ENCODE data around the gene PODXL2. TPM values are rescaled to one million over a fixed set of nuclear protein-coding genes. Genes with fewer than 3 reads are reported as not detected.
"Not testable (repeated sequence)": the region's sequence is repeated elsewhere in the genome, so short reads cannot be mapped to it uniquely, and the experiment has no call there.

PODXL2 gene
- total RNA-seq, 1 donor from 2014 or later: 1.0 TPM

DNA sequence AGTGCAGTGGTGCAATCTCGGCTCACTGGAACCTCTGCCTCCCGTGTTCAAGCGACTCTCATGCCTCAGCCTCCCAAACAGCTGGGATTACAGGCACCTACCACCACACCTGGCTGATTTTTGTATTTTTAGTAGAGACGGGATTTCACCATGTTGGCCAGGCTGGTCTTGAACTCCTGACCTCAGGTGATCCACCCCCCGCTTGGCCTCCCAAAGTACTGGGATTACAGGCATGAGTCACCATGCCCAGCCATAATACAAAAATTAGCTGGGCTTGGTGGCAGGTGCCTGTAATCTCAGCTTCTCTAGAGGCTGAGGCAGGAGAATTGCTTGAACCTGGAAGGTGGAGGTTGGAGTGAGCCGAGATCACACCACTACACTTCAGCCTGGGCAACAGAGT, 26.0 kb downstream of the PODXL2 start:
- not testable (repeated sequence) for DNase-seq (ENCODE audit: low read depth in 2 of 2)

DNA sequence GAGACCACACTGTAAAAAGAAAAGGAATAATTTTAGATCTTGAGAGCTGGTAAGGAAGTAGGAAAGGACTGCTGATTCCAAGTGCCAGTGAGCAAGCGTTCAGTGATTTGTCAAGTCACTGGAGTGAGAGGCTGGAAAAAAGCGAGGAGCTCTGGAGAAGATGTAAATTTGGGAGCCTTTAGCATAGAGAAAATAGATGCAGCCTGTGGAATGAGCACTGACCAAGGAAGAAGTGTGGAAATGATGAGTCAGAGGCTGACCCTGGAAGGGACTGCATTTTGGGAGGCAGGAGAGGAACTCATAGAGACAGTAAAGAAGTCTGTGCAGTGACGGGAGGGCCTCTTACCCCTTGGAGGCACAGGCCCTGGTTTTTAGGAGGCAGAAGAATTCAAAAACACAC, 26.7 kb downstream of the PODXL2 start:
- DNase-seq (ENCODE audit: low read depth in 2 of 2): no peak

DNA sequence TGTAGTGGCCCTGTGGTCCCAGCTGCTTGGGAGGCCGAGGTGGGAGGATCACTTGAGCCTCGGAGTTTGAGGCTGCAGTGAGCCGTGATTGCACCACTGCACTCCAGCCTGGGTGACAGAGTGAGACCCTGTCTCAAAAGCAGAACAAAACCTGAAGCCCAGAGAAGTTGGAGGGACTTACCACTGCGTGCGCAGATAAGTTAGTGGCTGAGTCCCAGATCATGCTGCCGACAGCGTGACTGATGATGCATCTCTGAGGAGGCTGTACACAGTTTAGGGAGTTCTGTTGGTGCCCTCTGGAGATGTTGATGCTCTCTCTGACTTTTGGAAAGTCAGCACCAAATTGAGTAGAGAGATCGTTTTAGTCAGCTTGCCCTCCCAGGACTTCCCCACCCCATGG, 27.9 kb downstream of the PODXL2 start:
- no peak for DNase-seq (ENCODE audit: low read depth in 2 of 2)

DNA sequence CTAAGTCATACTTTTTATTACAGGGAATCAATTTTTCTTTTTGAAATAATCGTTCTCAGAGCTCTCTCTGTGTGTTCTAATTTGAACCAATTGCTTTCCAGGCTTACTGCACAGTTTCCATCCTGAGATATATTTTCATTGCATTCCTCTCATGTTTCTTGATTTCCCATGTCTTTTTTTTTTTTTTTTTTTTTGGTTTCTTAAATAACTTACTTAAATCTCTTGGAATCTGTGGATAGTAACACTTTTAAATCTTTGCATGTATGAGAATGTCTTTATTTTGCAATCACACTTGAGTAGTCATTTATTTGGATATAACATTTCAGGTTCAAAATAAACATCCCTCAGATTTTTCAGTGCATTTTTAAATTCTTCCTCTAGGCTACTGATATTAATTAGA, 29.2 kb downstream of the PODXL2 start:
- no peak for DNase-seq (ENCODE audit: low read depth in 2 of 2)

DNA sequence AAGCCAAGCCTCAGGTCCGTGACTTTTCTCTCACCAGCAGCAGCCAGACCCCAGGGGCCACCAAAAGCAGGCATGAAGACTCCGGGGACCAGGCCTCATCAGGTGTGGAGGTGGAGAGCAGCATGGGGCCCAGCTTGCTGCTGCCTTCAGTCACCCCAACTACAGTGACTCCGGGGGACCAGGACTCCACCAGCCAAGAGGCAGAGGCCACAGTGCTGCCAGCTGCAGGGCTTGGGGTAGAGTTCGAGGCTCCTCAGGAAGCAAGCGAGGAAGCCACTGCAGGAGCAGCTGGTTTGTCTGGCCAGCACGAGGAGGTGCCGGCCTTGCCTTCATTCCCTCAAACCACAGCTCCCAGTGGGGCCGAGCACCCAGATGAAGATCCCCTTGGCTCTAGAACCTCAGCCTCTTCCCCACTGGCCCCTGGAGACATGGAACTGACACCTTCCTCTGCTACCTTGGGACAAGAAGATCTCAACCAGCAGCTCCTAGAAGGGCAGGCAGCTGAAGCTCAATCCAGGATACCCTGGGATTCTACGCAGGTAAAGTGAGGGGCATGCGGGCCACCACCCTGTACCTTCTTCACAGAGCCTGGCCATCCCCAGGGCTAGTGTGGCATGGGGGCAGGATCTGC, 31.8 kb downstream of the PODXL2 start:
- no peak for DNase-seq (ENCODE audit: low read depth in 2 of 2)

DNA sequence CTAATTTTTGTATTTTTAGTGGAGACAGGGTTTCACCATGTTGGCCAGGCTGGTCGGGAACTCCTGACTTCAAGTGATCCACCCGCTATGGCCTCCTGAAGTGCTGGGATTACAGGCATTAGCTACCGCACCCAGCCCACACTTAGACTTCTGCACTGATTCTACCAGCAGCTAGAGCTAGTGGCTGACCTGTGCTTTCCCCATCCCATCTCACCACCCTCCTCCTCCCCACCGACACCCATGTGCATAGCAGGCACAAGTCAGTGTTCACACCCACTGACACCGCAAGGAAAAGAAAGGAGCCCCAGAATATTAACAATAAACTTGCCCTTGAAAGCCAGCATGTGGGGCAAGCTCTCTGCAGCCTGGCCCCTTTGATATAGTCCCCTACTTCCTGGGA, 32.6 kb downstream of the PODXL2 start:
- DNase-seq (ENCODE audit: low read depth in 2 of 2): no peak

DNA sequence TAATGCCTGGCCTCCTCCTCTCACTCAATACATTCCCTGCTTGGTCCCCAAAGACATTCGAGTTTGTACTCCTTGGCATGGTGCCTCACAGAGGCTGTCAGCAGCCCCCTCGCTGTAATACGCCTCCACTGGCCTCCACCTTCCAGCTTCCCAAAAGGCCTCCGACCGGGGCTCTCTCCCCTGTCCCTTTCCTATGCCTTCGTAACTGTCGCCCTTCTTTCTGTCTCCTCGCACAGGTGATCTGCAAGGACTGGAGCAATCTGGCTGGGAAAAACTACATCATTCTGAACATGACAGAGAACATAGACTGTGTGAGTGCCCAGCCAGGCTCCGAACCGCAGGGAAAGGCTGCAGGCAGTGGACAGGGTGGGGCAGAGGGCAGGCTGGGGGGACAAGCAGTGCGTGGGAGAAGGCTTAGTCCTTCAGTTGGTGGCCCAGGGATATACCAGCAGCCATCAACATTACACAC, 33.0 kb downstream of the PODXL2 start:
- no peak for DNase-seq (ENCODE audit: low read depth in 2 of 2)

DNA sequence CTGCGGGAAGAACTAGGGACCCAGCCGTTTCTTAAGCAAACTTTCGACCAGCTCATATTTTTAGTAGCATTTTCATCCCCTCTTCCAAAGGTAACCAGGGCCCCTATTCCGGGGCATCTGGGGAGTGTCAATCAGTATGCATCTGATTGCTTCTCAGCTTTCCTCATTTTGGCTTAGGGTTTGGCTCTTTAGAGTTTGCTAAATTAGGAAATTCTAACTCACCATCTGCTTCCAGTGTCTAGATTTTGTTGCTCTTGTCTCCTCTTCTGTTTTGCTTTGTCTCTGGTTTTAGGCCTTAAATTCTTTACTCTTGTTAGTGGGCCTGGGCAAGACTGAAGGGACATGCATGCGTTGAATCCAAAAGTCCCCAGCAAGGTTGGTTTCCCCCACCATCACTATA, 34.2 kb downstream of the PODXL2 start:
- no peak for DNase-seq (ENCODE audit: low read depth in 2 of 2)

DNA sequence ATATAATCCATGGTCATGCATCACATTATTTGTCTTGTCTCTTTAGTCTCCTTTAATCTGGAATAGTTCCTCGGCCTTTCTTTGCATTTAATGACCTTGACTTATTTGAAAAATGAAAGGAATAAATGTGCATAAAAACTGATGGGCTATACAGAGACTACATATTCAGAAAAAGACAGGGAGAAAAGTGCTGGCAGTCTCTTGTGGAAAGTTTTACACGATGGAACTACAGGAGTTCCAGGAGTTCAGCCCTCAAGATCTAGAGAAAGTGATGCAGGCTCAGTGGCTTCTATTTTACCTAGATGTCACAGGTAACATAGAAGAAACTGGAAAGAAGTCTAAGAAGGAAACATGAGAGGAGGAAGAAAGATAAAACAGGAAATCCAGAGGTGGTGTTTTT, 36.2 kb downstream of the PODXL2 start:
- no peak for DNase-seq (ENCODE audit: low read depth in 2 of 2)

DNA sequence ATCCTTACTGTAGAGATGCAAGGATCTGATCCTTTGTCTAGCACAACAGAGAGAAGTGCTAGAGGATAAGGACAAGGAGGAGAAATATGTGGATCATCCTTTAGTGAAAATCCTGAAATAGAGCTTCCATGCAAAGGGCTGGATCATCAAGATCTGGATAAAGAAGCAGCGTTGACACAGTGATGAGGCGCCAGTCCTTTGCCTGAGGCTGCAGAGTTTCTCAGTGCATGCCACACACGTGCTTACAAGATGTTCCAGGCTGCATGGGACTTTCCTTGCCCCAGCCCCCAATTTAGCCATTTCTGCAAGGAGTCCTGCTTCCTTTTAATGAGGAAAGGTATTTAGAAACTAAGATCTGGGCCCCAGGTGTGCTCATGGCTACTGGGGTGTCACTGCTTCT, 36.6 kb downstream of the PODXL2 start:
- DNase-seq (ENCODE audit: low read depth in 2 of 2): no peak

DNA sequence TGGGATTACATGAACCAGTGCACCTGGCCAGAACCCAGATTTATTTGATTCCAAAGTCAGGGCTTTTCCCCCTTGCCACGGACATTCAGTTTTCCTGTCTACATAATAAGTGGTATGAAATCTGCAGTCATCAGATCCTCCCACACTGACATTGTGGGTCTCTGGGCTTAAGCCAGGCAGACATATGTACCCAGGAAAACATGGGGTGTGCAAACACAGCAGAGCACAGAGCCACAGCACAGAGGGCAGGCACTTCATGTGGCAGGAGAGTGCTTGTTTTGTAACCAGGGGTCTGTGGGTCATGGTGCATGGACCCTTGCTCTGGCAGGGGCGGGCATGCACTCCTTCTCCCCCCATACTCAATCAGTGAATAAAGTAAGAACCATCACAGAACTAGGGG, 37.7 kb downstream of the PODXL2 start:
- no peak for DNase-seq (ENCODE audit: low read depth in 2 of 2)

DNA sequence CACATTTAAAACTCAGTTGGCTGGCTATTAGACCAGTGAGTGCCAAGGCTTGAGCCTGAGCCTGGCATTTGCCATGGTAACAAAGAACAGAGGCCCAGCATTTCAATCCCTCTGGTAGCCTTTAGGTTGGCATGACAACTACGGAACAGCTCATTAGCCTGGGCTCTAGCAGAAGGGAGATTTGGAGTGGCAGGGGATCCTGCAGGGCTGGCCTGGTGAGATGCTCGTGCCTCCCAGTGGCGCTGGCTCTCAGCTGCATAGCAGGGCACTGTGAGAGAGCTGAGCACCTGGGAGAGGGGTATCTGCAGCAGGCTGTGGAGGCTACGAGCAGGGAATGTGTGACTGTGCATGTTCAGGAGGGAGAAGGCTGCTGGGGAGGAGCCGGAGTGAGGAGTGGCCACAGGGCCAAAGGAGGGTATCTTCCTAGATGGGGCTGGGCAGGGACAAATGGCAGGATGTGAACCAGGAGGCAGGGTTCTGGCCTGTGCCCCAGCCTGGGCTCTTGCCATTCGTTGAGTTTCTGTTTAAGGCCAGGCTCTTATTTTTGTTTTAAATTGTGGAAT, 38.2 kb downstream of the PODXL2 start:
- DNase-seq (ENCODE audit: low read depth in 2 of 2): no peak

DNA sequence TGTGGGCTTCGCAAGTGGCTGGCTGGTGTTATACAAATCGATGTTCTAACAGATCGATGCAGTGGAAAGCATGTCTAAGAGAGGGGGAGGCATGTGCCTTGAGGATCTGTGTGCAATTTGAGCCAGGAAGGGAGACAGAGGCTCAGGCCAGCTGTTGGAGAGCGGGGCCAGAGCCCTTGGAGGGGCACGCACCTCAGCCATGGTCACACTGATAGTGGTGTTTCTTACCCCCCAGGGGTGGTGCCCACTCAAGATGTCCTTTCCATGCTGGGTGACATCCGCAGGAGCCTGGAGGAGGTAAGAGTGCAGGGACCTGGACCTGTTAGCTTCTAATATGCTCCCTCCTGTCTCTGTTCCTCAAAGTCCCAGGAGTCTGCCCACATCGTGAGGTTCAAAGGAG, 39.9 kb downstream of the PODXL2 start:
- DNase-seq (ENCODE audit: low read depth in 2 of 2): no peak

DNA sequence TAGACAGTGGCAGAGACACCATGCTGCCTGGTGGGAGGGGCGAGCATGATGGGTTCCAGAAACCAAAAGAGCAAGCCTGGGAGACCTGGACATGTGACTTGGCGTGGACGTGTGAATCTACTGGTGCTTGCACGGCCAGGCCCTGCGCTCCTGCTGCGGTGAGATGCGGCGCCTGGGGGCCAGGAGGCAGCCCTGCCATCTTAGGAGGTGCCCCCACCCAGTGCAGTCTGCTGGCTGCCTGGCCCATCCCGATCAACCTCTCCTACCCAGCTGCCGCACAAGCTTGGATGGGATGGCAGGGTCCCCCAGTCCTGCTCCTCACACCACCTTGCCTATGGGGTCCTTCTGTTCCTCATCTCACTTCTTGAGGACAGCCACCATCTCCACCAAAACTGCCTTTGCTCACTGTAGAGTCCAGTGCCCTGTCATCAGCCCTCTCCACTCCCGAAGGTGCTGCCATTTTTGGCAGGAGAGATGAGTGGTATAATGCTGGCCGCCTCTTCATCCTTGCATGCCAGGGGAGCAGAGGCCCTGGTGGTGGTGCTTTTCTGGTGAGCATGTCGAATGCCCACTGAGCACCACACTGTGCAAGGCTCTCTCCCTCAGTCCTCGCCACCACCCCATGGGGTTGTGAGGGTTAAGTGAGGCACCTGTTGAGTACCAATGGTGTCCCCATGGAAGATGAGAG, 40.7 kb downstream of the PODXL2 start:
- no peak for DNase-seq (ENCODE audit: low read depth in 2 of 2)

DNA sequence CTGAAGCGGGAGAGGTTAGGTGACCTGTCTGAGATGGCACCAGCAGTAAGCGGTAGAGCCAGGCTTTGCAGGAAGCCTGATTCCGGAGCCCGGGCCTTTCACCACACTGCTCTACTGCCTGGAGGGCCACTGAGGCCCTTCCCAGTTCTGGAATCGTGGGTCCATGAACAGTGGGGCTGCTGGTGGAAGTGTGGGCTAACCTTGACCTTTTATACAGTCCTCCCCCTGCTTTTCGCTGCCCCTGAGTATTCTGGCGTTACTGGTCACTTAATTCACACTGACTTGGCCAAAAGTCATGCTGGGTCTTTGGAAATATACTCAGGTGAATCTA, 41.2 kb downstream of the PODXL2 start:
- no peak for DNase-seq (ENCODE audit: low read depth in 2 of 2)

DNA sequence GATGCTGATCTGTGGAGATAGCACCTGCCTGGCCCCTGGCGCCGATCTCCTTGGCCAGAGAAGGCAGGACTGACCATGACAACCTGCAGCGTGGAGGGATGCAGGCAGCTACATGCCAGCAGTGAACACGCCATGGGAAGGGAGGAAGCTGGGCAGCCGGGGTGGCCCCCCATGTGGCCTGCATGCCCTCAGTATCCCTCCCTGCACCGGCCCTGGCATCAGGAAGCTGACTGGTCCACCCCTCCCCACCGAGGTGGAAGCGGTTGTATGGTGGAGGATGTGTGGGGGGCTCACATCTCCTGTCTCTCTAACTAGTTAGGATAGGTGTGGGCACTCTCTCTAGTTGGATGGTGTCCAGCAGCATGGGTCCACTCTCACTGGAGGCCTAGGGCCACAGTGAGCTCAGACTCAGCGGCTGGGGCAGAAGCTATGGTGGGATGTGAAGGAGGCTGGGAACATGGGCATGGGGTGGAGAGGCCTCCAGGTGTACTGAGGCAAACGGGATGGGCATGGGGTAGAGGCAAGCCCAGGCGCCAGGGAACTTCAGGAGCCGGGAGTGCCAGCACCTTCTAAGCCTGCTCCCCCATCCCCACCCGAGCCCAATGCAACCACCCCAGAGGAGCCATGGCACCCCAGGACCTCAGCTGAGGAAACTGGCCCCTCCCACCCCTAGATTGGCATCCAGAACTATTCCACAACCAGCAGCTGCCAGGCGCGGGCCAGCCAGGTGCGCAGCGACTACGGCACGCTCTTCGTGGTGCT, 42.0 kb downstream of the PODXL2 start:
- DNase-seq (ENCODE audit: low read depth in 2 of 2): no peak

DNA sequence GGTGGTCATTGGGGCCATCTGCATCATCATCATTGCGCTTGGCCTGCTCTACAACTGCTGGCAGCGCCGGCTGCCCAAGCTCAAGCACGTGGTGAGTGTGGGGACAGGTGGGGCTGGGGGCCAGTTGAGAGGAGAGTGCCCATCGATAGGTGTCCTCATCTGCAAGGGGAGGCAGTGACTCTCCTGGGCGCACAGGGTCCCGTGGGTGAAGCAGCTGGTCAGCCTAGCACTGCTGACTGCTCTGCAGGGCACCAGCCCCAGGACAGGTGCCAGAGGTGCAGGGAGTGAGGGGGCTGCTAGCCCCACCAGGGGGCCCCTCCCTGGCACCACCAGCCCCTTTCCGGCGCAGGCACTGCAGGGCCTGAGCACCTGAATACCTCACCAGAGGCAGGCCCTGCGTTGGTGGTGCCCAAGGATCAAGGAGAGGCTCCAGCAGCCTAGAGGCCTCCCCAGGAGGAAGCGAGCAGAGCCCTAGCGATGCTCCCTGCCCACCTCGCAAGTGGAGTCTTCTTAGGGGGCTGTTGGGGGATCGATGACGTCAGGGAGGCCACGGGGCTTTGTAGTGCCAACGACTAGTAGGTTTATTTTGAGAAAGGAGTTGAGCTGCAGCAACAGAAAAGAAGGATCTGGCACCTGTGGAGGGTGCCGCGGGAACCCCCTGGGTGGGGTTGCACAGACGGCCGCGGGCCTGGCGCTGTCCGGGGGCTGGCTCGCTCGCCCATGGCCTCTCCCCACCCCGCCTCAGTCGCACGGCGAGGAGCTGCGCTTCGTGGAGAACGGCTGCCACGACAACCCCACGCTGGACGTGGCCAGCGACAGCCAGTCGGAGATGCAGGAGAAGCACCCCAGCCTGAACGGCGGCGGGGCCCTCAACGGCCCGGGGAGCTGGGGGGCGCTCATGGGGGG, 42.8 kb downstream of the PODXL2 start:
- no peak for DNase-seq (ENCODE audit: low read depth in 2 of 2)

DNA sequence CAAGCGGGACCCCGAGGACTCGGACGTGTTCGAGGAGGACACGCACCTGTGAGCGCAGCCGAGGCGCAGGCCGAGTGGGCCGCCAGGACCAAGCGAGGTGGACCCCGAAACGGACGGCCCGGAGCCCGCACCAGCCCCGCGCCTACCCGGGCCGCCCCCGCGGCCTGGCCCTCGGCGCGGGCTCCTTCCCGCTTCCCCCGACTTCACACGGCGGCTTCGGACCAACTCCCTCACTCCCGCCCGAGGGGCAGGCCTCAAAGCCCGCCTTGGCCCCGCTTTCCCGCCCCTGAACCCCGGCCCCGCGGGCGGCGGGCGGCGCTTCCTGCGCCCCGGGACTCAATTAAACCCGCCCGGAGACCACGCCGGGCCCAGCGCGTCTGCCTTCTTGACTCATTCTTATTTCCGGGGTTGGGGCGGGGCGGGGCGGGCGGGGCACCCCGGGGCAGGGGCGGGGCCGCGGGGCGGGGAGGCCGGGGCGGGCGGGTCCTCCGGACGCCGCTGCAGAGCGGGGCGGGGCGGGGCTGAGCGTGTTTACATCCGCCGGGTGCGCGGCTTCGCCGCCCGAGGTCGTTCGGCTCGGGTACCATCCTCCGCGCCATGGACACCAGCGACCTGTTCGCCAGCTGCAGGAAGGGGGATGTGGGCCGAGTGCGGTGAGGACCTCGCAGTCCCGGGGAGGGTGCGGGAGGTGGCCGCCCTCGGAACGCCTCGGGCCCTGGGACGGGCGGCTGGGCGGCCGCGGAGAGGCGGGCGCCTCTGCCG, 43.6 kb downstream of the PODXL2 start, which contains the start of gene ABTB1:
Gene ABTB1 (plus strand): TSS at position 524 of the 762 bp plus-strand sequence. CDS start 74 bp downstream, at position 598.
- DNase-seq (ENCODE audit: low read depth in 2 of 2): peak in 1 of 2 donors; percentile 55

DNA sequence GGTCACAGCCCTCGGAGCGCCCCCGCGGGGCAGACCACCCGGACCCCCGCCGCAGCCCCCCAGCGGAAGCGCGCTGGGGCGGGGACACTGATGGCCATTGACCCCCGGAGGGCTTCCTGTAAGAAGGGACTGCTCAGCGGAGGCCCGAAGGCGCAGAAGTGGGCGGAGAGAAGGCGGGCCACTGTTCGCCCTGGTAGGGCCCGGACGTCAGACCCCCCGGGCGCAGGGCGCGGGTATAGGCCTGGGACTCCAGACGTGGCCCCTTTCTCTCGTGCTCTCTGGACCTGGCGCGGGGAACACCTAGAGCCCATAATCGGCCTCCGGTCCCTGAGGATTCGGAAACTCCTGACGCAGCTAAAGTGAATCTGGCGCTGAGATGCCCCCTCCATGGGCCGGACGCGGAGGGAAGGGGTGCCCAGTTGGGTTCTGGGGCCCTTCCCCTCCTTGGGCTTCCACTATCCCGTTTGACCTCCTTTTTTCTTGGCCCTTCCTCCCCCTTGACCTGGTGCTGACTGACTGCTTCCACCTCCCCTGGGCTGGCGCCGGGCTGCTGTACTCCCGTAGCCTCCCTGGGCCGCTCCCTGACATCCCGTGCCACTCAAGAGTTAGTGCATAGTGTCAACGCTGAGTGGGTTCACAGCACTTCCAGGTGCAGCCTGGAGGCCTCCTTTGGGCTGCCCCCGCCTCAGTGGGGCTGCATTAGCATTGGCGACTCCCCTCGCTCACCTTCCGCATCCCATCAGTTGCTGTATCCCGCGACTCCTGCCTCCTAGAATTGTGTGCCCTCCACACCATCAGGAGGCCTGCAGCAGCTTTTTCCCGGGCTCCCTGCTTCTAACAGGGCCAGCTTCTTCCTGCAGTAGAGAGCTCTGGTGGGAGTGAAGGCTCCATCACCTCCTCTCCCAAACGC, 44.5 kb downstream of the PODXL2 start:
- DNase-seq (ENCODE audit: low read depth in 2 of 2): peak in 1 of 2 donors; percentile 43
